Hepatocyte (in vitro differentiated cells): ENCODE data around the gene MATR3. TPM values are rescaled to one million over a fixed set of nuclear protein-coding genes. Genes with fewer than 3 reads are reported as not detected.

Experiments used
- DNase-seq: peaks from one replicate; pipeline ENCODE4 v3.0.0-alpha.2; 2016; ENCODE audit warnings: low spot score
- H2AFZ ChIP-seq: fragments of 200-600 bp; sonication (generic); 2 replicates; pipeline ENCODE4 v1.6.0; 2016; ENCODE audit warnings: antibody characterized with exemption, mild to moderate bottlenecking
- H3K27ac ChIP-seq: fragments of 200-600 bp; sonication (generic); 2 replicates; pipeline ENCODE4 v1.5.1; 2016; ENCODE audit warnings: mild to moderate bottlenecking
- H3K27me3 ChIP-seq: fragments of 200-600 bp; sonication (generic); 2 replicates; pipeline ENCODE4 v1.6.1; 2016
- H3K36me3 ChIP-seq: fragments of 200-600 bp; sonication (generic); replicated peaks from 2 replicates; pipeline ENCODE4 v1.5.1; 2016; ENCODE audit warnings: low read depth; ENCODE audit not compliant: insufficient read depth
- H3K4me1 ChIP-seq: fragments of 200-600 bp; sonication (generic); 2 replicates; pipeline ENCODE4 v1.5.1; 2016; ENCODE audit warnings: mild to moderate bottlenecking, moderate library complexity; ENCODE audit not compliant: insufficient read depth
- H3K4me2 ChIP-seq: fragments of 200-600 bp; sonication (generic); 2 replicates; pipeline ENCODE4 v1.6.0; 2016
- H3K4me3 ChIP-seq: fragments of 200-600 bp; sonication (generic); 2 replicates; pipeline ENCODE4 v1.5.1; 2016; ENCODE audit warnings: mild to moderate bottlenecking
- H3K79me2 ChIP-seq: fragments of 200-600 bp; sonication (generic); 2 replicates; pipeline ENCODE4 v1.6.0; 2017; ENCODE audit warnings: mild to moderate bottlenecking
- H3K9me2 ChIP-seq: fragments of 200-600 bp; sonication (generic); replicated peaks from 2 replicates; pipeline ENCODE4 v1.6.0; 2017; ENCODE audit warnings: mild to moderate bottlenecking; ENCODE audit not compliant: insufficient read depth
- H3K9me3 ChIP-seq: fragments of 200-600 bp; sonication (generic); 2 replicates; pipeline ENCODE4 v1.5.1; 2016; ENCODE audit warnings: low read depth, mild to moderate bottlenecking
- H4K20me1 ChIP-seq: fragments of 200-600 bp; sonication (generic); 2 replicates; pipeline ENCODE4 v1.6.0; 2016; ENCODE audit warnings: mild to moderate bottlenecking; ENCODE audit not compliant: insufficient read depth, poor library complexity, severe bottlenecking
- CTCF ChIP-seq: fragments of 200-600 bp; sonication (generic); IDR thresholded peaks from 2 replicates; pipeline ENCODE4 v1.5.1; 2016; ENCODE audit warnings: antibody characterized with exemption, mild to moderate bottlenecking; ENCODE audit not compliant: poor library complexity
- EZH2 ChIP-seq: fragments of 200-600 bp; sonication (generic); IDR thresholded peaks from 2 replicates; pipeline ENCODE4 v1.6.1; 2016; ENCODE audit warnings: antibody characterized with exemption, mild to moderate bottlenecking, borderline replicate concordance
- EZH2phosphoT487 ChIP-seq: fragments of 200-600 bp; sonication (generic); IDR thresholded peaks from one replicate; pipeline ENCODE4 v1.6.1; 2018; ENCODE audit warnings: antibody characterized with exemption, mild to moderate bottlenecking, low read depth, moderate library complexity; ENCODE audit not compliant: unreplicated experiment, severe bottlenecking
- WGBS: methylation state at CpG from one replicate; pipeline ENCODE4 v1.1.6; 2016; ENCODE audit warnings: low lambda C conversion rate; ENCODE audit errors: missing lambda C conversion rate; 5-methylcytosine and 5-hydroxymethylcytosine counted together
- polyA plus RNA-seq: library from polyadenylated mRNA; unstranded; fragments of >200 nt; fragmentation: Nextera tagmentation; extraction: Ambion mirVana; gene quantifications from 2 replicates; pipeline ENCODE4 v1.2.1, GENCODE V29; 2016
- total RNA-seq: library from RNA; depleted of rRNA; stranded (reverse); fragments of >200 nt; gene quantifications from 2 replicates; pipeline ENCODE4 v1.2.3, GENCODE V29; 2014

Gene MATR3
- total and polyA plus RNA-seq, 2 experiments from 2014 or later = 183 to 355 TPM

- peaks cover 38% of the 10 kb centered on the region for H3K79me2 ChIP-seq
- no peak for DNase-seq
- no peaks in the 10 kb centered on the region for H3K9me3 ChIP-seq
- peak overlapping the region; percentile 58 for H2AFZ ChIP-seq
- 44% methylated on average over 11 of the region's 11 CpGs for WGBS
- peaks cover 35% of the 10 kb centered on the region for H4K20me1 ChIP-seq
- peak overlapping the region; percentile 99 for H3K27ac ChIP-seq
- TF ChIP-seq EZH2 (no peak), EZH2phosphoT487 (no peak), CTCF (no peak)
- H3K4me3 ChIP-seq = peak overlapping the region; percentile 14
- H3K36me3 ChIP-seq = no peaks in the 10 kb centered on the region
- no peaks in the 10 kb centered on the region for H3K9me2 ChIP-seq
- H3K4me1 ChIP-seq = peaks cover 24% of the 10 kb centered on the region
- no peaks in the 10 kb centered on the region for H3K27me3 ChIP-seq
- H3K4me2 ChIP-seq = peak overlapping the region; percentile 75
These were observed 386 bp upstream of the MATR3 start for GRCh38 chr5:139293202-139293506.

DNA sequence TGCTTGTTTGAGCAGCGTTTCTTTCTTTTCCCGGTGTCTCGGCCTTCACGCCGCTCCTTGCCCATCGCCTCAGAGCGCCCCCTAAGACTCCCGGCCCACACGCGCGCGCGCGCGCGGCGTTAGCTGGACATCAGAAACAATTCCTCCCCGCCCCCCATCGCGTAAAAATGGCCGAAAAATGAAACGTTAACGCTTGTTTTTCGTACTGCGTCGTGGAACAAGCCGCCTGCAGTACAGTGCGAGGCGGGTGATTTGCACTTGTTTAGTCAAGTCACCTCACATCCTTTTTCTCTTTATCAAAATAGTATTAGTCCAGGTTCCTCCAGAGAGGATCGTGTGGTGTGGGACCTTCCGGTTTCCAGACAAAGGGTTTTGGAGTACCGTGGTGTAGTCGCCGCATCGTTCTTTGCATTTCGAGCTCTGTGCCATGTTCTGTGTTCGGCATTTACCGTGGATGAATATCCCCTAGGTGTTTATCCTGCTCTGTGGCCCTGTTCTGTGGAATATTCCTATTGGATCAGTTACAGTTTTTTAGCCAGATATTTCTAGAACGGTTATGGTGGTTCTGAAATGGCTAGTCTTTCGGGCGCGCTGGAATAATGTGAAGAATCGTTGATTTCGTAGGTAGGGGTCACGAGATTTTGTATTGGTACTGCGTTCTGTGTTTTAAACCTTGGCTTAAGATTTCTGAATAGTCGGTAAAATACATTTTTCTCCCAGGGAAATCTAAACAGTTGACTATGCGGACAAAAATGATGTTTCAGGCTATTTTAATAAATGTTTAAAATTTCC lies 1.0 kb downstream of the MATR3 start:
- Histone ChIP-seq H3K79me2 (peaks cover 52% of the 10 kb centered on the region), H3K4me1 (peaks cover 24% of the 10 kb centered on the region), H3K4me2 (peak overlapping the region; percentile 75), H3K9me3 (no peaks in the 10 kb centered on the region), H3K27ac (peak overlapping the region; percentile 99), H2AFZ (peak overlapping the region; percentile 55), H3K36me3 (no peaks in the 10 kb centered on the region), H3K4me3 (peak overlapping the region; percentile 91), H4K20me1 (peaks cover 49% of the 10 kb centered on the region), H3K27me3 (no peaks in the 10 kb centered on the region), H3K9me2 (no peaks in the 10 kb centered on the region)
- TF ChIP-seq EZH2phosphoT487 = no peak
- TF ChIP-seq CTCF = peak; percentile 32
- 2% methylated on average over 47 of the region's 48 CpGs for WGBS
- peak; percentile 89 for DNase-seq

DNA sequence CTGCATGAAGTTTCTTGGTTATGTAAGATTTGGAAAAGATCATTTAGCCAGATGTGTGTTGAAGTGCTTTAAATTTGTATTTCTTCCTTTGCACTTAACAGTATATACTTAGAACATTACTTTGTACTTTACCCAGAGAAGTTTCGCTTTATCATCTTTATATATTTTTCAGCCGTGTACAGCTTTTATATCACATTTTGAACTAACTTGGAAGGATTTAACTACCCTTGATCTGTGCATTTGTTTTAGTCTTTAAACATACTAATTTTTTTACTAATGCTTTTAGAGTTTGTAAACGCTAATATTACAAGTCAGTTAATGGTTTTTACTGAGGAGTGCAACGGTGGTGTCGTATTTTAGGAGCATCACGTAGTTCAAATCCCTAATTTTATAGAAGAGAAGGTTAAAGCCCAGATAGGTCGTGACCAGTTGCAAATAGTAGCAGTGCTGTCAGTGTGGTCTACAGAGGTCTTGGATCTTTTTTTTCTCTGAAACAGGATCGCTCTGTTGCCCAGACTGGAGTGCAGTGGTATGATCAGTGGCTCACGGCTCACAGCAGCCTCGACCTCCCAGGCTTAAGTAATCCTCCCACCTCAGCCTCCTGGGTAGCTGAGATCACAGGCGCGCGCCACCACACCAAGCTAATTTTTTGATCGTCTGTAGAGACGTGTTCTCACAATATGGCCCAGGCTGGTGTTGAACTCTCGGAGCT lies 2.0 kb downstream of the MATR3 start:
- H3K4me1 ChIP-seq = peaks cover 24% of the 10 kb centered on the region
- no peaks in the 10 kb centered on the region for H3K36me3 ChIP-seq
- no peak for DNase-seq
- H3K4me3 ChIP-seq = peak overlapping the region; percentile 91
- no peaks in the 10 kb centered on the region for H3K9me3 ChIP-seq
- peaks cover 59% of the 10 kb centered on the region for H4K20me1 ChIP-seq
- H3K27me3 ChIP-seq = no peaks in the 10 kb centered on the region
- H3K27ac ChIP-seq = peak overlapping the region; percentile 99
- H3K4me2 ChIP-seq = peak overlapping the region; percentile 75
- peaks cover 61% of the 10 kb centered on the region for H3K79me2 ChIP-seq
- no peaks in the 10 kb centered on the region for H3K9me2 ChIP-seq
- WGBS = 36% methylated on average over 16 of the region's 16 CpGs
- no peak overlapping the region for H2AFZ ChIP-seq
- TF ChIP-seq EZH2phosphoT487 = no peak
- TF ChIP-seq CTCF = no peak
- no peak for TF ChIP-seq EZH2
